Nephron (organoid): Measurements from ENCODE around the gene ZNF862.

Source experiments
- H3K27ac Mint-ChIP-seq, 3 experiments: 2 replicates each; pipeline ENCODE4 v1.8.0; 2020; ENCODE audit warnings: mixed read lengths in 3 of 3, mild to moderate bottlenecking in 2 of 3, moderate library complexity in 1 of 3
- H3K27me3 Mint-ChIP-seq: 2 replicates; pipeline ENCODE4 v1.8.0; 2021; ENCODE audit warnings: low read depth, mild to moderate bottlenecking, moderate library complexity, mixed read lengths
- H3K36me3 Mint-ChIP-seq: 2 replicates; pipeline ENCODE4 v1.8.0; 2020; ENCODE audit warnings: low read depth, mixed read lengths
- H3K4me1 Mint-ChIP-seq: 2 replicates; pipeline ENCODE4 v1.8.0; 2020; ENCODE audit warnings: mixed read lengths
- H3K4me3 Mint-ChIP-seq, 3 experiments: 2 replicates each; pipeline ENCODE4 v1.8.0; 2020; ENCODE audit warnings: mild to moderate bottlenecking in 3 of 3, mixed read lengths in 3 of 3, moderate library complexity in 2 of 3
- H3K9me3 Mint-ChIP-seq: 2 replicates; pipeline ENCODE4 v1.8.0; 2020; ENCODE audit warnings: mixed read lengths
- CTCF ChIP-seq, 3 experiments: fragments of 200-600 bp; sonication (generic); IDR thresholded peaks; one replicate each; pipeline ENCODE4 v1.5.0; 2021; ENCODE audit warnings: antibody characterized with exemption in 3 of 3; ENCODE audit not compliant: unreplicated experiment in 3 of 3

The ZNF862 gene

GRCh38 chr7:149863500-149863899 is 25.3 kb downstream of the ZNF862 start:
- TF ChIP-seq CTCF (IDR thresholded peaks at IDR 0.05; ENCODE audit: unreplicated experiment in 3 of 3): no peak
- Mint-ChIP-seq H3K4me3 (no peak overlapping the region), H3K9me3 (no peaks in the 10 kb centered on the region), H3K27ac (no peak overlapping the region), H3K4me1 (peaks cover 4% of the 10 kb centered on the region), H3K36me3 (peaks cover 36% of the 10 kb centered on the region), H3K27me3 (no peaks in the 10 kb centered on the region)

GRCh38 chr7:149864023-149864422 is 25.8 kb downstream of the ZNF862 start:
- Mint-ChIP-seq H3K36me3 (peaks cover 35% of the 10 kb centered on the region), H3K4me3 (no peak overlapping the region), H3K27ac (no peak overlapping the region), H3K27me3 (no peaks in the 10 kb centered on the region), H3K9me3 (no peaks in the 10 kb centered on the region), H3K4me1 (peaks cover 4% of the 10 kb centered on the region)
- TF ChIP-seq CTCF (IDR thresholded peaks at IDR 0.05; ENCODE audit: unreplicated experiment in 3 of 3): no peak

- TF ChIP-seq CTCF (IDR thresholded peaks at IDR 0.05; ENCODE audit: unreplicated experiment in 3 of 3): no peak
- H3K36me3 Mint-ChIP-seq: peaks cover 30% of the 10 kb centered on the region
- no peaks in the 10 kb centered on the region for H3K9me3 Mint-ChIP-seq
- no peak overlapping the region for H3K4me3 Mint-ChIP-seq
- H3K27ac Mint-ChIP-seq: no peak overlapping the region
- no peaks in the 10 kb centered on the region for H3K27me3 Mint-ChIP-seq
- H3K4me1 Mint-ChIP-seq: peaks cover 4% of the 10 kb centered on the region
Measured at GRCh38 chr7:149864751-149865150, 26.6 kb downstream of the ZNF862 start.

GRCh38 chr7:149865437-149865836 is 27.3 kb downstream of the ZNF862 start:
- H3K4me3 Mint-ChIP-seq: no peak overlapping the region
- H3K36me3 Mint-ChIP-seq: peaks cover 23% of the 10 kb centered on the region
- no peak for TF ChIP-seq CTCF (IDR thresholded peaks at IDR 0.05; ENCODE audit: unreplicated experiment in 3 of 3)
- no peaks in the 10 kb centered on the region for H3K9me3 Mint-ChIP-seq
- no peak overlapping the region for H3K27ac Mint-ChIP-seq
- H3K27me3 Mint-ChIP-seq: no peaks in the 10 kb centered on the region
- H3K4me1 Mint-ChIP-seq: peaks cover 4% of the 10 kb centered on the region

GRCh38 chr7:149866139-149866778 is 28.1 kb downstream of the ZNF862 start:
- peaks cover 19% of the 10 kb centered on the region for H3K36me3 Mint-ChIP-seq
- no peaks in the 10 kb centered on the region for H3K27me3 Mint-ChIP-seq
- H3K4me3 Mint-ChIP-seq: no peak overlapping the region
- H3K4me1 Mint-ChIP-seq: peaks cover 4% of the 10 kb centered on the region
- H3K27ac Mint-ChIP-seq: peak overlapping the region in 2 of 3 experiments; percentile 41 to 65
- no peak for TF ChIP-seq CTCF (IDR thresholded peaks at IDR 0.05; ENCODE audit: unreplicated experiment in 3 of 3)
- no peaks in the 10 kb centered on the region for H3K9me3 Mint-ChIP-seq

- Mint-ChIP-seq H3K36me3 (peaks cover 15% of the 10 kb centered on the region), H3K4me3 (no peak overlapping the region), H3K4me1 (peaks cover 8% of the 10 kb centered on the region), H3K27ac (peak overlapping the region in 2 of 3 experiments; percentile 41 to 65), H3K9me3 (no peaks in the 10 kb centered on the region), H3K27me3 (no peaks in the 10 kb centered on the region)
- no peak for TF ChIP-seq CTCF (IDR thresholded peaks at IDR 0.05; ENCODE audit: unreplicated experiment in 3 of 3)
Measured at GRCh38 chr7:149866779-149867447, 28.7 kb downstream of the ZNF862 start.
